K562 (cell line): ENCODE data around the gene NPHP3. TPM values are rescaled to one million over a fixed set of nuclear protein-coding genes. Genes with fewer than 3 reads are reported as not detected.

ENCODE experiments used
- AFF1 ChIP-seq, 2 experiments: fragments of 450-650 bp; IDR thresholded peaks; 2 replicates each; pipeline ENCODE4 v1.6.1; 2018; ENCODE audit warnings: mild to moderate bottlenecking in 2 of 2, low read depth in 1 of 2; ENCODE audit not compliant: partially characterized antibody in 2 of 2
- ATF4 ChIP-seq: fragments of 450-650 bp; formaldehyde crosslinking; IDR thresholded peaks from 2 replicates; pipeline ENCODE4 v1.4.0; 2022; ENCODE audit warnings: mild to moderate bottlenecking, moderate library complexity
- CREB3 ChIP-seq: fragments of 450-650 bp; conservative IDR thresholded peaks from 2 replicates; pipeline ENCODE4 v1.6.1; 2016; ENCODE audit warnings: missing genetic modification characterization, low read depth, mild to moderate bottlenecking, missing compliant biosample characterization, moderate library complexity
- IRF2 ChIP-seq: sonication (generic); formaldehyde crosslinking; IDR thresholded peaks from 2 replicates; pipeline ENCODE4 v1.8.1; 2022; ENCODE audit warnings: mild to moderate bottlenecking, missing genetic modification reagents
- NFATC3 ChIP-seq: fragments of 450-650 bp; IDR thresholded peaks from 2 replicates; pipeline ENCODE4 v1.6.1; 2017; ENCODE audit warnings: mild to moderate bottlenecking
- NFYB ChIP-seq: IDR thresholded peaks from 2 replicates; pipeline ENCODE4 v1.6.1; 2011; ENCODE audit warnings: mild to moderate bottlenecking, moderate library complexity; ENCODE audit not compliant: insufficient read length; ENCODE audit errors: extremely low read depth
- NONO ChIP-seq, 2 experiments: fragments of 200-400 bp in 1 of 2; fragments of 450-650 bp in 1 of 2; formaldehyde crosslinking in 1 of 2; IDR thresholded peaks; 2 replicates each; pipeline ENCODE4 v1.6.1; 2017; ENCODE audit warnings: low read depth in 2 of 2, mild to moderate bottlenecking in 2 of 2, moderate library complexity in 2 of 2, low read length in 1 of 2
- NRF1 ChIP-seq, 2 experiments: fragments of 450-650 bp; IDR thresholded peaks in 1 of 2; conservative IDR thresholded peaks in 1 of 2; 2 replicates each; pipeline ENCODE4 v1.6.1; 2014; ENCODE audit warnings: mild to moderate bottlenecking in 2 of 2
- OTX1 ChIP-seq: fragments of 450-650 bp; formaldehyde crosslinking; IDR thresholded peaks from 2 replicates; pipeline ENCODE4 v1.4.0; 2022; ENCODE audit warnings: mild to moderate bottlenecking
- PHTF2 ChIP-seq: fragments of 250-450 bp; sonication (Bioruptor Pico); IDR thresholded peaks from 2 replicates; pipeline ENCODE4 v1.5.0; 2021; ENCODE audit warnings: mild to moderate bottlenecking
- PREB ChIP-seq: sonication (generic); formaldehyde crosslinking; IDR thresholded peaks from 2 replicates; pipeline ENCODE4 v1.8.1; 2023; ENCODE audit warnings: mild to moderate bottlenecking, missing genetic modification reagents
- SMAD1 ChIP-seq: fragments of 150-350 bp; IDR thresholded peaks from 2 replicates; pipeline ENCODE4 v1.6.1; 2014; ENCODE audit warnings: low read length, low read depth; ENCODE audit not compliant: partially characterized antibody
- TEAD2 ChIP-seq: fragments of 450-650 bp; IDR thresholded peaks from 2 replicates; pipeline ENCODE4 v1.6.1; 2016; ENCODE audit warnings: missing genetic modification characterization, control low read depth, missing compliant biosample characterization
- TFAM ChIP-seq: fragments of 250-450 bp; sonication (Bioruptor Pico); conservative IDR thresholded peaks from 2 replicates; pipeline ENCODE4 v1.5.0; 2021; ENCODE audit warnings: mild to moderate bottlenecking, moderate library complexity
- U2AF1 ChIP-seq: fragments of 200-400 bp; formaldehyde crosslinking; optimal IDR thresholded peaks from 2 replicates; pipeline ENCODE3; 2017; ENCODE audit warnings: mild to moderate bottlenecking, low read depth, low read length, moderate library complexity
- ZFP36 ChIP-seq: fragments of 150-350 bp; IDR thresholded peaks from 2 replicates; pipeline ENCODE4 v1.6.1; 2018; ENCODE audit warnings: low read length, low read depth; ENCODE audit not compliant: partially characterized antibody
- ZNF133 ChIP-seq: fragments of 250-450 bp; sonication (Bioruptor Pico); IDR thresholded peaks from 2 replicates; pipeline ENCODE4 v1.4.0; 2020; ENCODE audit warnings: mild to moderate bottlenecking
- ZNF274 ChIP-seq: IDR thresholded peaks from 2 replicates; pipeline ENCODE4 v1.6.1; 2011; ENCODE audit warnings: low read depth, mild to moderate bottlenecking, low read length, moderate library complexity, borderline replicate concordance
- ZNF717 ChIP-seq: fragments of 250-450 bp; sonication (Bioruptor Pico); IDR thresholded peaks from 2 replicates; pipeline ENCODE4 v1.5.0; 2021
- ZSCAN32 ChIP-seq: fragments of 450-650 bp; formaldehyde crosslinking; IDR thresholded peaks from 2 replicates; pipeline ENCODE4 v1.4.0; 2020; ENCODE audit warnings: mild to moderate bottlenecking, moderate library complexity
- polyA plus RNA-seq, 8 experiments: library from polyadenylated mRNA; depleted of rRNA in 4 of 8; stranded (reverse) in 5 of 8; unstranded in 3 of 8; fragments of >200 nt; fragmentation: Nextera tagmentation in 2 of 8; fragmentation: Illumina TruSeq in 1 of 8; extraction: Ambion mirVana in 2 of 8; extraction: Trizol in 1 of 8; gene quantifications; 2 replicates each; pipeline versions ENCODE4 v1.2.1 to v1.2.3, GENCODE V29; 2011 to 2014; ENCODE audit warnings: inconsistent platforms in 1 of 8, missing spikeins in 1 of 8
- total RNA-seq, 7 experiments: library from RNA; depleted of rRNA in 6 of 7; stranded (reverse); fragments of >200 nt in 6 of 7; fragmentation: Illumina TruSeq in 2 of 7; extraction: Trizol in 2 of 7; gene quantifications; 2 replicates each; pipeline versions ENCODE4 v1.2.1 to v1.2.3, GENCODE V29; 2011 to 2021; ENCODE audit warnings: low replicate concordance in 1 of 7

NPHP3 gene
- total and polyA plus RNA-seq, 9 of the 15 experiments (the other 6 are each of a cell fraction or from before 2014, with no cell fraction given) = 0.62 to 13.2 (median 5.8) TPM

- no peak for TF ChIP-seq AFF1 (IDR thresholded peaks at IDR 0.05; ENCODE audit: low read depth in 1 of 2, partially characterized antibody in 2 of 2)
- TF ChIP-seq ZNF274 = no peak
- TF ChIP-seq CREB3 = no peak
- no peak for TF ChIP-seq TEAD2 (tag)
- peak in 1 of 2 experiments; percentile 19; a peak in 2 of 4 replicates for TF ChIP-seq NRF1 (conservative IDR thresholded peaks at IDR 0.05 in 1 of 2, IDR thresholded peaks at IDR 0.05 in 1 of 2)
- no peak for TF ChIP-seq PHTF2
- TF ChIP-seq ZNF133 (CRISPR knock-in tag) = no peak
- 0 out of 2 replicates have a peak, but pooled peaks have one; percentile 34 for TF ChIP-seq OTX1 (CRISPR knock-in tag)
- no peak for TF ChIP-seq NFATC3
- TF ChIP-seq ZFP36 = no peak
- TF ChIP-seq NFYB = no peak
- no peak for TF ChIP-seq ZSCAN32
- TF ChIP-seq U2AF1 = no peak
- no peak for TF ChIP-seq PREB (CRISPR knock-in tag)
- no peak for TF ChIP-seq SMAD1
- no peak for TF ChIP-seq ZNF717 (CRISPR knock-in tag)
- no peak for TF ChIP-seq ATF4 (CRISPR knock-in tag)
- TF ChIP-seq IRF2 (CRISPR knock-in tag) = no peak
- no peak; a peak in 1 of 4 replicates for TF ChIP-seq NONO (IDR thresholded peaks at IDR 0.05; ENCODE audit: low read depth in 2 of 2, low read length in 1 of 2)
- no peak for TF ChIP-seq TFAM (CRISPR knock-in tag)
Observed at GRCh38 chr3:132660052-132660810, 62.0 kb downstream of the NPHP3 start, which contains the start of gene UBA5 (continued).
